HepG2 (cell line): ENCODE results near the gene SCYL1. TPM values are rescaled to one million over a fixed set of nuclear protein-coding genes. Genes with fewer than 3 reads are reported as not detected.

ENCODE experiments used
- ATAC-seq: fragments of 200-7000 bp; cut with Tn5 transposase; 3 replicates; pipeline ENCODE4 v1.9.1; 2020; ENCODE audit warnings: mild to moderate bottlenecking, moderate library complexity
- BruUV-seq: library from RNA; stranded (reverse); fragments of 400-500 nt; replicated peaks from 2 replicates; lab custom pipeline; 2021; lab: Mats Ljungman, UMichigan
- CTCF ChIA-PET: fragments of 300-600 bp; formaldehyde crosslinking; extraction: SDS; loops from one replicate; lab custom pipeline; 2021; ENCODE audit warnings: low total read pairs, inconsistent platforms, low intra/inter-chr PET ratio; lab: Yijun Ruan, JAX
- POLR2A ChIA-PET: fragments of 350-600 bp; sonication (Branson Sonifier 250); formaldehyde crosslinking; loops from one replicate; lab custom pipeline; 2020; ENCODE audit warnings: antibody characterized with exemption, inconsistent platforms; lab: Yijun Ruan, JAX
- DNase-seq: peaks from one replicate; pipeline ENCODE4 v3.0.0-alpha.2; 2015; ENCODE audit warnings: low spot score
- FAIRE-seq: peaks from 3 replicates; lab custom pipeline; 2011; peaks lifted over from hg19 to GRCh38; lab: Jason Lieb, UNC
- H2AFZ ChIP-seq: one replicate; pipeline ENCODE4 v1.6.1; 2011; ENCODE audit warnings: low read length, inconsistent platforms
- H3K27ac ChIP-seq: fragments of 300-600 bp; 3 replicates; pipeline ENCODE4 v1.8.0; 2011; ENCODE audit warnings: mixed run types, mild to moderate bottlenecking, mixed read lengths, low read length, inconsistent platforms; ENCODE audit not compliant: insufficient read depth; ENCODE audit errors: extremely low read length
- H3K27me3 ChIP-seq, 2 experiments: fragments of 200-600 bp in 1 of 2; 2 replicates in 1 of 2; 3 replicates in 1 of 2; pipeline versions ENCODE4 v1.6.0 to v1.8.0; 2011; ENCODE audit warnings: low read length in 2 of 2, mild to moderate bottlenecking in 2 of 2, moderate library complexity in 2 of 2, inconsistent platforms in 1 of 2; ENCODE audit not compliant: insufficient read depth in 2 of 2, control insufficient read depth in 1 of 2
- H3K36me3 ChIP-seq, 2 experiments: fragments of 200-600 bp in 1 of 2; replicated peaks in 1 of 2; 2 replicates in 1 of 2; 3 replicates in 1 of 2; pipeline versions ENCODE4 v1.5.1 to v1.8.0; 2011; ENCODE audit warnings: low read length in 2 of 2, inconsistent platforms in 1 of 2; ENCODE audit not compliant: insufficient read depth in 2 of 2, control insufficient read depth in 1 of 2
- H3K4me1 ChIP-seq: 2 replicates; pipeline ENCODE4 v1.5.1; 2012; ENCODE audit warnings: low read length, inconsistent platforms; ENCODE audit not compliant: insufficient read depth
- H3K4me2 ChIP-seq: 2 replicates; pipeline ENCODE4 v1.6.0; 2011; ENCODE audit warnings: low read depth, low read length, inconsistent platforms
- H3K4me3 ChIP-seq, 3 experiments: fragments of 200-600 bp in 1 of 3; sonication (generic), shearing (Covaris generic) in 1 of 3; replicated peaks in 1 of 3; 2 replicates each; pipeline ENCODE4 v1.5.1; 2011 to 2016; ENCODE audit warnings: low read length in 3 of 3, inconsistent platforms in 2 of 3, low read depth in 2 of 3, mild to moderate bottlenecking in 2 of 3, control low read depth in 1 of 3, mixed read lengths in 1 of 3; ENCODE audit not compliant: insufficient read depth in 1 of 3
- H3K79me2 ChIP-seq: one replicate; pipeline ENCODE4 v1.6.1; 2011; ENCODE audit warnings: low read length, inconsistent platforms; ENCODE audit not compliant: insufficient read depth
- H3K9ac ChIP-seq: 2 replicates; pipeline ENCODE4 v1.6.0; 2011; ENCODE audit warnings: mild to moderate bottlenecking, low read depth, low read length, inconsistent platforms; ENCODE audit not compliant: insufficient read depth
- H3K9me3 ChIP-seq: 2 replicates; pipeline ENCODE4 v1.5.1; 2012; ENCODE audit warnings: mild to moderate bottlenecking, low read length
- H4K20me1 ChIP-seq: 2 replicates; pipeline ENCODE4 v1.6.0; 2011; ENCODE audit warnings: inconsistent platforms, mild to moderate bottlenecking, low read length, moderate library complexity; ENCODE audit not compliant: insufficient read depth
- ADNP ChIP-seq: sonication (generic); formaldehyde crosslinking; IDR thresholded peaks from 2 replicates; pipeline ENCODE4 v1.4.0; 2020; ENCODE audit warnings: missing genetic modification reagents
- CSRNP2 ChIP-seq: sonication (generic); formaldehyde crosslinking; conservative IDR thresholded peaks from 2 replicates; pipeline ENCODE4 v1.8.0; 2022; ENCODE audit warnings: low read depth, missing genetic modification reagents
- HOXA7 ChIP-seq: sonication (generic); formaldehyde crosslinking; IDR thresholded peaks from 2 replicates; pipeline ENCODE4 v1.8.1; 2022; ENCODE audit warnings: mild to moderate bottlenecking, missing genetic modification reagents, moderate library complexity
- NFKBIZ ChIP-seq: IDR thresholded peaks from 2 replicates; pipeline ENCODE4 v1.6.1; 2018; ENCODE audit warnings: missing genetic modification reagents, missing compliant biosample characterization
- NRL ChIP-seq: sonication (generic); formaldehyde crosslinking; IDR thresholded peaks from 2 replicates; pipeline ENCODE4 v1.5.0; 2020; ENCODE audit warnings: missing genetic modification reagents, mild to moderate bottlenecking, moderate library complexity, borderline replicate concordance
- POLR2AphosphoS5 ChIP-seq: IDR thresholded peaks from 2 replicates; pipeline ENCODE4 v1.6.1; 2012; ENCODE audit warnings: low read depth, low read length
- RXRB ChIP-seq: IDR thresholded peaks from 2 replicates; pipeline ENCODE4 v1.6.1; 2016; ENCODE audit warnings: borderline replicate concordance, missing genetic modification reagents, missing compliant biosample characterization
- TEAD3 ChIP-seq: optimal IDR thresholded peaks from 2 replicates; pipeline ENCODE3; 2016; ENCODE audit warnings: borderline replicate concordance
- U2AF2 ChIP-seq: fragments of 200-400 bp; formaldehyde crosslinking; IDR thresholded peaks from 2 replicates; pipeline ENCODE4 v1.6.1; 2017; ENCODE audit warnings: low read depth, mild to moderate bottlenecking, low read length
- ZNF557 ChIP-seq: sonication (generic); formaldehyde crosslinking; IDR thresholded peaks from 2 replicates; pipeline ENCODE4 v1.4.0; 2020; ENCODE audit warnings: missing genetic modification reagents
- ZNF704 ChIP-seq: sonication (generic); formaldehyde crosslinking; IDR thresholded peaks from 2 replicates; pipeline ENCODE4 v1.8.1; 2023; ENCODE audit warnings: mild to moderate bottlenecking, inconsistent platforms, moderate library complexity, missing genetic modification reagents, borderline replicate concordance
- ZNF746 ChIP-seq: sonication (generic); formaldehyde crosslinking; IDR thresholded peaks from 2 replicates; pipeline ENCODE4 v1.8.0; 2022; ENCODE audit warnings: mild to moderate bottlenecking, missing genetic modification reagents
- WGBS: methylation state at CpG from one replicate; pipeline ENCODE4 v1.1.6; 2017; ENCODE audit warnings: low lambda C conversion rate; 5-methylcytosine and 5-hydroxymethylcytosine counted together
- in situ Hi-C: cut with HindIII; loops from 2 replicates; pipeline ENCODE4 v1.10.0; 2017; ENCODE audit warnings: low pct_unique_long_range_greater_than_20kb; ENCODE audit not compliant: extremely low pct_ligation_motif_present
- intact Hi-C: fragments of 100-400 bp; cut with micrococcal nuclease; formaldehyde crosslinking; loops from one replicate; pipeline ENCODE4 v1.10.0; 2022; ENCODE audit not compliant: unreplicated experiment
- polyA plus RNA-seq, 8 experiments: library from polyadenylated mRNA; depleted of rRNA in 3 of 8; stranded (reverse) in 7 of 8; unstranded in 1 of 8; fragments of >200 nt; fragmentation: Illumina TruSeq in 4 of 8; extraction: Trizol in 4 of 8; gene quantifications; 2 replicates each; pipeline versions ENCODE4 v1.2.1 to v1.2.3, GENCODE V29; 2011 to 2016; ENCODE audit warnings: low read depth in 4 of 8, missing spikeins in 1 of 8, mixed read lengths in 1 of 8; ENCODE audit not compliant: insufficient read depth in 1 of 8
- total RNA-seq, 5 experiments: library from RNA; depleted of rRNA; stranded (reverse); fragments of >200 nt; fragmentation: Illumina TruSeq; extraction: Trizol; gene quantifications; 2 replicates each; pipeline ENCODE4 v1.2.3, GENCODE V29; 2016; ENCODE audit warnings: low read depth in 1 of 5
- TF ChIP-seq, protein P1 (sequence below): sonication (generic); formaldehyde crosslinking; IDR thresholded peaks from 2 replicates; pipeline ENCODE4 v1.4.0; 2020; ENCODE audit warnings: mild to moderate bottlenecking, missing genetic modification reagents

Gene SCYL1
- total and polyA plus RNA-seq, 2 of the 13 experiments (the other 11 are each of a cell fraction or from before 2014, with no cell fraction given): 65.9 to 103 TPM

- TF ChIP-seq CSRNP2 (CRISPR knock-in tag): no peak
- no peak for TF ChIP-seq HOXA7 (CRISPR knock-in tag)
- no peak for TF ChIP-seq U2AF2
Measured at GRCh38 chr11:65558002-65558929, 33.4 kb downstream of the SCYL1 start, which contains the start of gene LTBP3 (continued).

- H3K4me1 ChIP-seq: peaks cover 78% of the 10 kb centered on the region
- H2AFZ ChIP-seq: no peak overlapping the region
- DNase-seq: no peak
- WGBS: 15% methylated on average over 8 of the region's 19 CpGs
- no peaks in the 10 kb centered on the region for H3K27me3 ChIP-seq
- POLR2A ChIA-PET: interaction anchor here (0.8 to 3.4 kb wide), 8 partner anchors 8 to 139 kb away, joined by 3 to 34 read pairs (median 6); partner anchors contain the start of genes NEAT1, PCNX3 and ZNRD2
- H3K4me2 ChIP-seq: peak overlapping the region; percentile 97
- peak overlapping the region; percentile 74 to 89 (median 87) for H3K4me3 ChIP-seq
- H3K79me2 ChIP-seq: peaks cover 8% of the 10 kb centered on the region
- H4K20me1 ChIP-seq: peaks cover 3% of the 10 kb centered on the region; the same call in 1 of the 2 replicates
- H3K9me3 ChIP-seq: no peaks in the 10 kb centered on the region
- FAIRE-seq: no peak
- peak; percentile 13 for ATAC-seq
- no peaks in the 10 kb centered on the region; a peak in 1 of 5 replicates for H3K36me3 ChIP-seq
- H3K9ac ChIP-seq: peak overlapping the region; percentile 89
- in situ Hi-C loops (loop anchor here (10.0 kb wide), 1 partner anchor 296 kb away; the partner anchor contains the start of gene CFL1), intact Hi-C loops (no loop called here)
- CTCF ChIA-PET: no interaction called here
- peak overlapping the region; percentile 73 for H3K27ac ChIP-seq
- TSS peak; percentile 86 for BruUV-seq
- TF ChIP-seq ZNF704 (CRISPR knock-in tag): no peak
- TF ChIP-seq, protein P1, sequence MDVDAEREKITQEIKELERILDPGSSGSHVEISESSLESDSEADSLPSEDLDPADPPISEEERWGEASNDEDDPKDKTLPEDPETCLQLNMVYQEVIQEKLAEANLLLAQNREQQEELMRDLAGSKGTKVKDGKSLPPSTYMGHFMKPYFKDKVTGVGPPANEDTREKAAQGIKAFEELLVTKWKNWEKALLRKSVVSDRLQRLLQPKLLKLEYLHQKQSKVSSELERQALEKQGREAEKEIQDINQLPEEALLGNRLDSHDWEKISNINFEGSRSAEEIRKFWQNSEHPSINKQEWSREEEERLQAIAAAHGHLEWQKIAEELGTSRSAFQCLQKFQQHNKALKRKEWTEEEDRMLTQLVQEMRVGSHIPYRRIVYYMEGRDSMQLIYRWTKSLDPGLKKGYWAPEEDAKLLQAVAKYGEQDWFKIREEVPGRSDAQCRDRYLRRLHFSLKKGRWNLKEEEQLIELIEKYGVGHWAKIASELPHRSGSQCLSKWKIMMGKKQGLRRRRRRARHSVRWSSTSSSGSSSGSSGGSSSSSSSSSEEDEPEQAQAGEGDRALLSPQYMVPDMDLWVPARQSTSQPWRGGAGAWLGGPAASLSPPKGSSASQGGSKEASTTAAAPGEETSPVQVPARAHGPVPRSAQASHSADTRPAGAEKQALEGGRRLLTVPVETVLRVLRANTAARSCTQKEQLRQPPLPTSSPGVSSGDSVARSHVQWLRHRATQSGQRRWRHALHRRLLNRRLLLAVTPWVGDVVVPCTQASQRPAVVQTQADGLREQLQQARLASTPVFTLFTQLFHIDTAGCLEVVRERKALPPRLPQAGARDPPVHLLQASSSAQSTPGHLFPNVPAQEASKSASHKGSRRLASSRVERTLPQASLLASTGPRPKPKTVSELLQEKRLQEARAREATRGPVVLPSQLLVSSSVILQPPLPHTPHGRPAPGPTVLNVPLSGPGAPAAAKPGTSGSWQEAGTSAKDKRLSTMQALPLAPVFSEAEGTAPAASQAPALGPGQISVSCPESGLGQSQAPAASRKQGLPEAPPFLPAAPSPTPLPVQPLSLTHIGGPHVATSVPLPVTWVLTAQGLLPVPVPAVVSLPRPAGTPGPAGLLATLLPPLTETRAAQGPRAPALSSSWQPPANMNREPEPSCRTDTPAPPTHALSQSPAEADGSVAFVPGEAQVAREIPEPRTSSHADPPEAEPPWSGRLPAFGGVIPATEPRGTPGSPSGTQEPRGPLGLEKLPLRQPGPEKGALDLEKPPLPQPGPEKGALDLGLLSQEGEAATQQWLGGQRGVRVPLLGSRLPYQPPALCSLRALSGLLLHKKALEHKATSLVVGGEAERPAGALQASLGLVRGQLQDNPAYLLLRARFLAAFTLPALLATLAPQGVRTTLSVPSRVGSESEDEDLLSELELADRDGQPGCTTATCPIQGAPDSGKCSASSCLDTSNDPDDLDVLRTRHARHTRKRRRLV (CRISPR knock-in tag): 0 out of 2 replicates have a peak, but pooled peaks have one; percentile 50
- 0 out of 2 replicates have a peak, but pooled peaks have one; percentile 49 for TF ChIP-seq ADNP (CRISPR knock-in tag)
- no peak for TF ChIP-seq POLR2AphosphoS5
- no peak for TF ChIP-seq ZNF746 (CRISPR knock-in tag)
- 0 out of 2 replicates have a peak, but pooled peaks have one; percentile 41 for TF ChIP-seq NRL
- TF ChIP-seq ZNF557: no peak
- TF ChIP-seq RXRB: no peak
- TF ChIP-seq TEAD3: no peak
- TF ChIP-seq NFKBIZ (CRISPR knock-in tag): no peak
Measured at GRCh38 chr11:65558930-65559509, 34.1 kb downstream of the SCYL1 start.
